Measurements from ENCODE around the gene ANO7.

The ANO7 gene

GRCh38 chr2:241188361-241189092, at the start of gene ANO7:
ANO7 (plus strand) TSS chr2:241188677; CDS start chr2:241190064, 1,387 bp downstream.
- DNase-seq: no peak

GRCh38 chr2:241139531-241140444, 48.7 kb upstream of the ANO7 start:
- DNase-seq: no peak

GRCh38 chr2:241140445-241140840, 48.0 kb upstream of the ANO7 start:
- DNase-seq: no peak

GRCh38 chr2:241141214-241141770, 47.2 kb upstream of the ANO7 start:
- no peak for DNase-seq

GRCh38 chr2:241142063-241142462, 46.4 kb upstream of the ANO7 start:
- no peak for DNase-seq

GRCh38 chr2:241142593-241142992, 45.9 kb upstream of the ANO7 start:
- DNase-seq: no peak

- DNase-seq: no peak
These were observed 42.2 kb upstream of the ANO7 start for GRCh38 chr2:241146286-241146685.

GRCh38 chr2:241147336-241147735, 41.1 kb upstream of the ANO7 start:
- no peak for DNase-seq

- DNase-seq: no peak
These were observed 40.2 kb upstream of the ANO7 start for GRCh38 chr2:241148239-241148638.

- peak; percentile 93 for DNase-seq
These were observed 39.4 kb upstream of the ANO7 start, which contains the start of gene PASK for GRCh38 chr2:241148891-241149674. PASK (minus strand) TSS chr2:241149472; CDS start chr2:241143032, 6,440 bp downstream.

GRCh38 chr2:241149675-241149924, 38.9 kb upstream of the ANO7 start:
- DNase-seq: no peak

GRCh38 chr2:241149925-241150659, 38.4 kb upstream of the ANO7 start, which contains the start of gene PPP1R7:
PPP1R7 (plus strand) TSS chr2:241150467; CDS start chr2:241150496, 29 bp downstream.
- peak; percentile 93 for DNase-seq

GRCh38 chr2:241150660-241151530, 37.6 kb upstream of the ANO7 start:
- DNase-seq: no peak

GRCh38 chr2:241151934-241152660, 36.4 kb upstream of the ANO7 start:
- DNase-seq: no peak

GRCh38 chr2:241153616-241154015, 34.9 kb upstream of the ANO7 start:
- no peak for DNase-seq

- DNase-seq: no peak
These were observed 33.6 kb upstream of the ANO7 start for GRCh38 chr2:241154915-241155314.

GRCh38 chr2:241155936-241156335, 32.5 kb upstream of the ANO7 start:
- no peak for DNase-seq

GRCh38 chr2:241156971-241157441, 31.5 kb upstream of the ANO7 start:
- no peak for DNase-seq

- no peak for DNase-seq
These were observed 30.5 kb upstream of the ANO7 start for GRCh38 chr2:241157841-241158545.

GRCh38 chr2:241158546-241158900, 30.0 kb upstream of the ANO7 start:
- DNase-seq: no peak
